ENCODE data around the gene MCAM. TPM values are rescaled to one million over a fixed set of nuclear protein-coding genes. Genes with fewer than 3 reads are reported as not detected.

Gene MCAM
- total and polyA plus RNA-seq, 8 donors = 59.5 to 149 (median 114) TPM

DNA sequence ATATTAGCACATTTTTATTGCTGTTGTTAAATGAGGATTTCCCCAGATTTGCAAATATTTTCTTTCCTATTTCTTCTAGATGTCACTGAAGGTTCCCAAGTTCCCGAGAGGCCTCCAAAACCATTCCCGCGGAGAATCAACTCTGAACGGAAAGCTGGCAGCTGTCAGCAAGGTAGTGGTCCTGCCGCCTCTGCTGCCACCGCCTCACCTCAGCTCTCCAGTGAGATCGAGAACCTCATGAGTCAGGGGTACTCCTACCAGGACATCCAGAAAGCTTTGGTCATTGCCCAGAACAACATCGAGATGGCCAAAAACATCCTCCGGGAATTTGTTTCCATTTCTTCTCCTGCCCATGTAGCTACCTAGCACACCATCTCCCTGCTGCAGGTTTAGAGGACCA is 17.5 kb downstream of the MCAM start:
- H3K4me3 ChIP-seq = no peak overlapping the region
- intact Hi-C loops (cut with DNase I) = no loop called here
- H3K36me3 ChIP-seq = peaks cover 0 to 96% of the 10 kb centered on the region in 2 donors
- H3K9me3 ChIP-seq = no peaks in the 10 kb centered on the region
- ATAC-seq (no peak), DNase-seq (no peak)
- H3K27ac ChIP-seq = no peak overlapping the region
- H3K27me3 ChIP-seq = no peaks in the 10 kb centered on the region
- peaks cover 0 to 3% of the 10 kb centered on the region in 2 donors for H3K4me1 ChIP-seq
- TF ChIP-seq CTCF (IDR thresholded peaks at IDR 0.05) = no peak

DNA sequence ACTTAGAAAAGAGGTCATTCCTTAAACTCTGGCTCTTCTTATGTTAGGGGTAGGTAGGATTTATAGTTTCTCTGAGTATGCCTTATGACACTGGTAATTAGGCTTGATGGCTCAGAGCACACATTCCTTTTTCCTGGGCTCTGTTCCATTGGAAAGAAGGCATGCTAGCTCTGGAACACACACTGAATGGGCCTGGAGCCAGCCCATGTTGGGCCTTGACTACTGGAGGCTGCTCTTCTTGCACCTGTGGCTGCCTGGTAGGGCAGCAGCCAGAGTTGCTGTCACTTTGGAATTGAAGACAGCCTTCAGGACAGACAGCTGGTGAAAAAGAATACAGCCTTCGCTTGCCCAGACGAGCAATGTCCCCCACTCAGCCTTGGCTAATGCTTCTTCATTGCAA is 18.2 kb downstream of the MCAM start:
- no peaks in the 10 kb centered on the region for H3K27me3 ChIP-seq
- no peak overlapping the region for H3K4me3 ChIP-seq
- no peaks in the 10 kb centered on the region for H3K9me3 ChIP-seq
- H3K4me1 ChIP-seq = peaks cover 0 to 3% of the 10 kb centered on the region in 2 donors
- DNase-seq (no peak), ATAC-seq (no peak)
- TF ChIP-seq CTCF (IDR thresholded peaks at IDR 0.05) = no peak
- intact Hi-C loops (cut with DNase I) = no loop called here
- peaks cover 0 to 95% of the 10 kb centered on the region in 2 donors for H3K36me3 ChIP-seq
- no peak overlapping the region for H3K27ac ChIP-seq

GRCh38 chr11:119297938-119298337 is 19.0 kb downstream of the MCAM start:
- DNase-seq = no peak
- H3K36me3 ChIP-seq = peaks cover 0 to 95% of the 10 kb centered on the region in 2 donors
- H3K9me3 ChIP-seq = no peaks in the 10 kb centered on the region
- TF ChIP-seq CTCF (IDR thresholded peaks at IDR 0.05) = no peak
- no peaks in the 10 kb centered on the region for H3K27me3 ChIP-seq
- no peak overlapping the region for H3K27ac ChIP-seq
- no peak overlapping the region for H3K4me3 ChIP-seq
- peaks cover 0 to 3% of the 10 kb centered on the region in 2 donors for H3K4me1 ChIP-seq
- no peak for ATAC-seq
- intact Hi-C loops (cut with DNase I) = no loop called here

GRCh38 chr11:119295178-119295577 is 21.8 kb downstream of the MCAM start:
- peaks cover 0 to 3% of the 10 kb centered on the region in 2 donors for H3K4me1 ChIP-seq

GRCh38 chr11:119293461-119293860 is 23.5 kb downstream of the MCAM start:
- no peak for DNase-seq
- TF ChIP-seq CTCF (IDR thresholded peaks at IDR 0.05) = no peak
- intact Hi-C loops (cut with DNase I) = no loop called here
- ATAC-seq = no peak
- no peak overlapping the region for H3K4me3 ChIP-seq
- peaks cover 0 to 88% of the 10 kb centered on the region in 2 donors for H3K36me3 ChIP-seq
- no peaks in the 10 kb centered on the region for H3K27me3 ChIP-seq
- peaks cover 0 to 3% of the 10 kb centered on the region in 2 donors for H3K4me1 ChIP-seq
- H3K27ac ChIP-seq = no peak overlapping the region
- H3K9me3 ChIP-seq = peaks cover 0 to 7% of the 10 kb centered on the region in 2 donors

More at GRCh38 chr11:119295178-119295577, 21.8 kb downstream of the MCAM start:
- no peak for ATAC-seq
- no peak for DNase-seq
- TF ChIP-seq CTCF (IDR thresholded peaks at IDR 0.05) = no peak
- Histone ChIP-seq H3K9me3 (peaks cover 0 to 7% of the 10 kb centered on the region in 2 donors), H3K27ac (no peak overlapping the region), H3K4me3 (no peak overlapping the region), H3K27me3 (no peaks in the 10 kb centered on the region), H3K36me3 (peaks cover 0 to 93% of the 10 kb centered on the region in 2 donors)
- intact Hi-C loops (cut with DNase I) = no loop called here

Measured in left lung (tissue), 10 donors.